HG03108 (cell line): ENCODE measurements around the gene UNC5A.

Experiments
- ATAC-seq: cut with Tn5 transposase; IDR thresholded peaks from one replicate; pipeline ENCODE4 v1.9.1; 2021; ENCODE audit warnings: moderate library complexity; ENCODE audit not compliant: unreplicated experiment

UNC5A gene

GRCh38 chr5:176781638-176782570, 28.5 kb upstream of the UNC5A start:
- no peak for ATAC-seq

GRCh38 chr5:176784218-176785165, 25.9 kb upstream of the UNC5A start:
- ATAC-seq = no peak

- no peak for ATAC-seq
These were observed 24.9 kb upstream of the UNC5A start for GRCh38 chr5:176785184-176786145.

GRCh38 chr5:176787676-176788075, 22.7 kb upstream of the UNC5A start:
- ATAC-seq = no peak

GRCh38 chr5:176788091-176788490, 22.3 kb upstream of the UNC5A start:
- ATAC-seq = no peak

GRCh38 chr5:176788941-176789872, 21.2 kb upstream of the UNC5A start:
- no peak for ATAC-seq

- no peak for ATAC-seq
These were observed 20.3 kb upstream of the UNC5A start for GRCh38 chr5:176789873-176790615.

GRCh38 chr5:176790941-176791340, 19.4 kb upstream of the UNC5A start:
- no peak for ATAC-seq

- no peak for ATAC-seq
These were observed 17.6 kb upstream of the UNC5A start for GRCh38 chr5:176792655-176793342.

GRCh38 chr5:176793343-176793699, 17.0 kb upstream of the UNC5A start:
- ATAC-seq = no peak

GRCh38 chr5:176793736-176794135, 16.6 kb upstream of the UNC5A start:
- ATAC-seq = no peak

- ATAC-seq = no peak
These were observed 15.8 kb upstream of the UNC5A start for GRCh38 chr5:176794509-176794908.

GRCh38 chr5:176796411-176796810, 13.9 kb upstream of the UNC5A start:
- ATAC-seq = no peak

GRCh38 chr5:176796970-176797369, 13.4 kb upstream of the UNC5A start:
- ATAC-seq = no peak

GRCh38 chr5:176797456-176798050, 12.8 kb upstream of the UNC5A start:
- no peak for ATAC-seq

GRCh38 chr5:176798086-176798876, 12.1 kb upstream of the UNC5A start:
- ATAC-seq = no peak

- no peak for ATAC-seq
These were observed 11.4 kb upstream of the UNC5A start for GRCh38 chr5:176798949-176799348.
